HG03039 (cell line): ENCODE results near the gene ASGR1.
"Not testable (repeated sequence)": the region's sequence is repeated elsewhere in the genome, so short reads cannot be mapped to it uniquely, and the experiment has no call there.

Experiments used
- ATAC-seq: cut with Tn5 transposase; IDR thresholded peaks from one replicate; pipeline ENCODE4 v1.9.1; 2021; ENCODE audit warnings: mild to moderate bottlenecking, moderate library complexity; ENCODE audit not compliant: unreplicated experiment

Gene ASGR1

DNA sequence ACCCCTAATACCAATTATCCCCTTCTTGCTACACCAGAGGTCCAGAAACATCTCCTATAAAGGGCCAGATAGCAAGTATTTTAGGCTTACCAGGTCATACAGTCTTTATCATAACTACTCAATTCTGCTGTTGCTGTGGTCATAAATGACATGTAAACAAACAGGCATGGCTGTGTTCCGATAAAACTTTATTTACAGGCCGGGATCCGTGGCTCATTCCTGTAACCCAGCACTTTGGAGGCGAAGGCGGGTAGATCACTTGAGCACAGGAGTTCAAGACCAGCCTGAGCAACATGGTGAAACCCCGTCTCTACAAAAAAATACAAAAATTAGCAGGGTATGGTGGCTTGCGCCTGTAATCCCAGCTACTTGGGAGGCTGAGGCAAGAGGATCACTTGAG, 12.3 kb downstream of the ASGR1 start:
- no peak for ATAC-seq

GRCh38 chr17:7159571-7159970, 19.6 kb downstream of the ASGR1 start:
- ATAC-seq = not testable (repeated sequence)

- ATAC-seq = not testable (repeated sequence)
Observed at GRCh38 chr17:7158424-7158823, 20.7 kb downstream of the ASGR1 start.

DNA sequence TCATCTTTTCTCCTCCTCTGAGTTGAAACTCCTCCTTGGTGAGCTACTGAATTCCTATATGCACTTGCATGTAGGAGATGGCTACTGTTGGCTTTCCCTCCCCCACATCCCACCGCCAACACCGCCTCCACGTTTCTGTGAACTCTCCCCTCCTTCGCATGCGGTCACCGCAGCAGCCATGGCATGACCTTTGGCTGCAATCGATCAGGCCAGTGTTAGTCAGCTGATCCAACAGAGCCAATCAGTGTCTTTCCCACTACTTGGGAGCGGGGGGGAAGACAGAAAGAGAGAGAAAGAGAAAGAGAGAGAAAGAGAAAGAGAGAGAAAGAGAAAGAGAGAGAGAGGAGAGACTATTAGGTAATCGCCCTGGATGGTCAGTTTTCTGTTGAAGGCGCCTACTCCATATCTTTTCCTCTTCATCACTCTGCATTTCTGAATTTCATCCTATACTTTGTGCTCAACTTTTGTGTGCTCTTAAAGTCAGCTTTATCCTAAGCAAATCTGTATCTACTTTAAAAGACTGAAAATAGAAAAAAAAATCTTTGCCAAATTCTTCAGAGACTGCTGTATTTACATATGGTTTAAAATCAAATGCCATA, 22.7 kb downstream of the ASGR1 start:
- ATAC-seq = no peak

GRCh38 chr17:7147772-7148171, 31.4 kb downstream of the ASGR1 start:
- no peak for ATAC-seq

GRCh38 chr17:7146115-7146514, 33.1 kb downstream of the ASGR1 start:
- no peak for ATAC-seq

DNA sequence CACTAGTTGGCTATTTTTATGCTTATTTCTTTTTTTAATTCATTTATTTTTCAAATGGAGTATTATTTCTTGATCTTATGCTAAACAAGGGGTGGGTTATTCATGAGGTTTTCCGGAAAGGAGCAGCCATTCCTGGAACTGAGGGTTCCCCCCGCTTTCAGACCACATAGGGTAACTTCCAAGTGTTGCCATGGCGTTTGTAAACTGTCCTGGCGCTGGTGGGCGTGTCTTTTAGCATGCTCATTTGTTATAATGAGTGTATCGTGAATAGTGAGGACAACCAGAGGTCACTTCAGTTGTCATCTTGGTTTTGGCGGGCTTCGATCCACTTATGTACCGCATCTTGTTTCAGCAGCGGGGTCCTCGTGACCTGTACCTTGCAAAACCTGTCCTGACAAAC, 35.0 kb downstream of the ASGR1 start:
- ATAC-seq = no peak

GRCh38 chr17:7141824-7142223, 37.3 kb downstream of the ASGR1 start:
- no peak for ATAC-seq

DNA sequence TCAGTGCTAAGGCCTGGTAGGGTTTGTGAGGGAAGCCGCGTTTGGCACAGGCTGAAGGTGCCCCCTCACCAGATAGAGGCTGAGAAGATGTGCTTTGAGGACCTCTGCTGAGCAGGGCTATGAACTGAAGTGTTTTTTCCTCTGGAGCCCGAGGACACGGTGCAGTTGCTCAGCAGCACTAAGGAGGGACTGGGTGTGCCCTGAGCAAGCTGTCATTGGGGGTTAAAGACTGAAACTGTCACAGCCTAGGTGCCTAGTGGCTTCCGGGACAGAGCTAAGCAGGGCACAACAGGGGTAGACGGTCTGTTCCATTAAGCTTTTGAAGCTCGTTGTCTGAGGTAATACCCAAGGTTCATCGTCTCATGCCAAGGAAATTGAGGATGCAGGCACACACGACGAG, 39.8 kb downstream of the ASGR1 start:
- ATAC-seq = no peak

- no peak for ATAC-seq
Observed at GRCh38 chr17:7138800-7139381, 40.3 kb downstream of the ASGR1 start.

GRCh38 chr17:7137171-7137943, 41.8 kb downstream of the ASGR1 start:
- ATAC-seq = no peak

- no peak for ATAC-seq
Observed at GRCh38 chr17:7136266-7136877, 42.8 kb downstream of the ASGR1 start.

GRCh38 chr17:7133916-7134315, 45.3 kb downstream of the ASGR1 start:
- ATAC-seq = no peak

DNA sequence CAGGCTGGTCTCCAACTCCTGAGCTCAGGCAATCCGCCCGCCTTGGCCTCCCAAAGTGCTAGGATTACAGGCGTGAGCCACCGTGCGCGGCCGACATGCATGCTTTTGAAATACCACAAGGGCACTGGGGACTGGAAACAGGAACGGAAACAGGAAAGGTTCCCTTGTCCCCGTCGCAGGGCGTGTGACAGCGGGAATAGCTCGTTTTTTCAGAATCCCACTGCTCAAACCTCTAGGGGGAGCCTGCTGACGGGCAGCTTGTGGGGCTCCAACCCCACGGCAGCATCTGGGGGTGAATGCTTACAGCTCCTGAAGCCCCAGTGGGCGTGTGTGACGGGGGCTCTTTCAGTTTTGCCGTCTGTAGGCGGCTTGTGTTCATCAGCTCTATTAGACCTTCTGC, 45.7 kb downstream of the ASGR1 start:
- ATAC-seq = no peak

DNA sequence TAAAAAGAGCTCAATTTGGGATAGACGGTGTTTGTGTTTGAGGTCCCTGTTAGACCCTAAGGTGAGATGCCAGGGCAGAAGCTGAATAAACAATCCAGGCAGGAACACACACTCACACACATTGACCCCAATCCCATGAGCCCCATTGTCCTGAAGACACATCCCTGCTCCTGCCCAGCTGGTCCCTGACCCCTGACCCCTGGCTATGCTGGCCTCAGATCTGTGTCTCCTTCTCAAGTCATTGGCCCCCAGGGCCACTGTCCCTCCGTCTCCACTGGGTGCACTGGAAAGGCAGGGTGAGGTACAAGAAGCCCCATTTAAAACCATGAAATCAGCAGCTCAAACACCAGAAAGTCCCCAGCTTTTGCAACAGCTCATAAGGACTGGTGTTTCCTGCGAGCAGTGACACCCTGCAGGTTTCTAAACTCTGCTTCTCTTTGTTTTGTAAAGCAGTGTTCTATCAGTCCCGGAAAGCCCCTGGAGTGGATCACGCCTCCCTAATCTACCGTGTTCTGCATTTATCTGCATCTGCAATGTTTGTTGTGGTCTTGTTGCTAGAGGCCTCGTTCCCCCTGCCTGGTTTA, 46.6 kb downstream of the ASGR1 start:
- ATAC-seq = peak; percentile 38

GRCh38 chr17:7131423-7131791, 47.8 kb downstream of the ASGR1 start:
- ATAC-seq = no peak

DNA sequence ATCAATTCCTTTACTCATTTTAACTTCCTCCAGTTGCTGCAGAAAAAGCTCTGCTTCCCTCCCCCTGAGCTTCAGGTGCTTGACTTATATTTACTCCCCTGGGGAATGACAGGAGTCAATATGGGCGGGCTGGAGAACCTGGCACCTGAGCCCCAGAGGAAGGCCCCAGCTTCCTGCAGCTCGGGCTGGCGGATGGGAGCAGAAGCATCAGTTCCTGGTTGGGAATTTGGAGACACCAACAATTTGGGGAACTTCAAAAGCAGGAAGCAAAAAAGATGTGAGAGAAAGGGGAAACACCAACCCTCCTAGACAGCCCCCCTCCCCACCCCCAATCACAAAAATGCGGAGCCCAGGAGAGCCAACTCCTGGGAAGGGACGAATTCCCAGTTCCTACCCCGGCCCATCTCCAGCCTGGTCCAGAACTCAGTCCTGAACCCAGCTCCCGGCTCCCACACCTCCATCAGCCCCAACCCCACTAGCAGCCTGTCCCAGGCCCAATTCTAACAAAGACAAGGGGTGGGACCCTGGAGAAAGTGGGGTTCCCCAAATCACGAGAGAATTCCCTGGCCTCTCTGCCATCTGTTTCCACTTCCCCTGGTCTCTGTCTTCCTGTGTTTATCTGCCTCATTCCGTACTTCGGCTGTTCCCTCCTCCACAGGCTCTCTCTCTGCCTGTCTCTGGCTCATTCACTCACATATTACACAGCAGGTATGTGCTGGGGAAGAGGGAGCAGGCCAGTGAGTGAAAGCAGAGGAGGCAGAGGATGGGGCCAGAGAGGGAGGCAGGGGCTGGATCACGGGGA, 48.3 kb downstream of the ASGR1 start:
- no peak for ATAC-seq

- ATAC-seq = no peak
Observed at GRCh38 chr17:7129311-7129710, 49.9 kb downstream of the ASGR1 start.

GRCh38 chr17:7128160-7128559, 51.0 kb downstream of the ASGR1 start:
- ATAC-seq = no peak

DNA sequence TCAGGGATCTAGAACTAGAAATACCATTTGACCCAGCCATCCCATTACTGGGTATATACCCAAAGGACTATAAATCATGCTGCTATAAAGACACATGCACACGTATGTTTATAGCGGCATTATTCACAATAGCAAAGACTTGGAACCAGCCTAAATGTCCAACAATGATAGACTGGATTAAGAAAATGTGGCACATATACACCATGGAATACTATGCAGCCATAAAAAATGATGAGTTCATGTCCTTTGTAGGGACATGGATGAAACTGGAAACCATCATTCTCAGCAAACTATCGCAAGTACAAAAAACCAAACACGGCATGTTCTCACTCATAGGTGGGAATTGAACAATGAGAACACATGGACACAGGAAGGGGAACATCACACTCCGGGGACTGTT, 51.7 kb downstream of the ASGR1 start:
- ATAC-seq = not testable (repeated sequence)

DNA sequence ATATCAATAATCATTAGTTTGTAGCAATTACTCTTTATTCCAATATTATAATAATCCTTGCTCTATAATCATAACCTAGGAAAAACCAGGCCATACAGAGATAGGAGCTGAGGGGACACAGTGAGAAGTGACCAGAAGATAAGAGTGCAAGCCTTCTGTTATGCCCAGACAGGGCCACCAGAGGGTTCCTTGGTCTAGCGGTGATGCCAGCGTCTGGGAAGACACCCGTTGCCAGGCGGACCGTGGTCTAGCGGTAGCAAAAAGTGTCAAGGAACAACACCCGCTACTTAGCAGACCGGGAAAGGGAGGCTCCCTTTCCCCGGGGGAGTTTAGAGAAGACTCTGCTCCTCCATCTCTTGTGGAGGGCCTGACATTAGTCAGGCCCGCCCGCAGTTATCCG, 52.8 kb downstream of the ASGR1 start:
- not testable (repeated sequence) for ATAC-seq
